Stimulated activated CD8-positive, alpha-beta memory T cell treated with anti-CD3 and anti-CD28 coated beads, Interleukin-12 subunit alpha, Interleukin-12 subunit beta, amount 100 ng/mL, for 24 hours (primary cell): ENCODE results near the gene VTI1A.

Experiments
- DNase-seq: peaks from one replicate; pipeline ENCODE4 v3.0.0-alpha.2; 2020; ENCODE audit errors: extremely low read depth

The VTI1A gene

GRCh38 chr10:112546474-112546873 is 99.5 kb downstream of the VTI1A start:
- DNase-seq: no peak

GRCh38 chr10:112548535-112549276 is 101.7 kb downstream of the VTI1A start:
- no peak for DNase-seq

GRCh38 chr10:112552593-112553110 is 105.6 kb downstream of the VTI1A start:
- DNase-seq: no peak

GRCh38 chr10:112553315-112553714 is 106.3 kb downstream of the VTI1A start:
- DNase-seq: no peak

- no peak for DNase-seq
These were observed 107.2 kb downstream of the VTI1A start for GRCh38 chr10:112554263-112554662.

- no peak for DNase-seq
These were observed 110.2 kb downstream of the VTI1A start for GRCh38 chr10:112557197-112557596.

GRCh38 chr10:112558476-112559142 is 111.6 kb downstream of the VTI1A start:
- DNase-seq: no peak

- DNase-seq: no peak
These were observed 112.3 kb downstream of the VTI1A start for GRCh38 chr10:112559349-112559748.

- DNase-seq: no peak
These were observed 115.1 kb downstream of the VTI1A start for GRCh38 chr10:112562122-112562521.

GRCh38 chr10:112562809-112563663 is 116.0 kb downstream of the VTI1A start:
- no peak for DNase-seq

GRCh38 chr10:112564337-112564736 is 117.3 kb downstream of the VTI1A start:
- no peak for DNase-seq

GRCh38 chr10:112565434-112566053 is 118.5 kb downstream of the VTI1A start:
- no peak for DNase-seq

GRCh38 chr10:112570585-112570984 is 123.6 kb downstream of the VTI1A start:
- DNase-seq: no peak

- DNase-seq: no peak
These were observed 132.6 kb downstream of the VTI1A start for GRCh38 chr10:112579578-112579977.

- no peak for DNase-seq
These were observed 133.3 kb downstream of the VTI1A start for GRCh38 chr10:112580267-112580666.

- DNase-seq: no peak
These were observed 134.9 kb downstream of the VTI1A start for GRCh38 chr10:112581921-112582320.

GRCh38 chr10:112583236-112583939 is 136.4 kb downstream of the VTI1A start:
- no peak for DNase-seq

GRCh38 chr10:112584276-112584675 is 137.3 kb downstream of the VTI1A start:
- no peak for DNase-seq

- DNase-seq: no peak
These were observed 138.1 kb downstream of the VTI1A start for GRCh38 chr10:112585126-112585525.

GRCh38 chr10:112585960-112586359 is 138.9 kb downstream of the VTI1A start:
- DNase-seq: no peak

GRCh38 chr10:112587729-112588128 is 140.7 kb downstream of the VTI1A start:
- no peak for DNase-seq
